OCI-LY7 (cell line): Measurements from ENCODE around the gene MYCT1.

Experiments
- EZH2phosphoT487 ChIP-seq: fragments of 200-600 bp; sonication (generic); IDR thresholded peaks from 2 replicates; pipeline ENCODE4 v1.6.1; 2018; ENCODE audit warnings: low read depth, borderline replicate concordance, mild to moderate bottlenecking, mixed run types, antibody characterized with exemption, low read length, moderate library complexity, mixed read lengths
- TF ChIP-seq, protein P1 (sequence below): fragments of 200-600 bp; sonication (generic); conservative IDR thresholded peaks from 2 replicates; pipeline ENCODE4 v1.5.1; 2014; ENCODE audit warnings: mild to moderate bottlenecking, antibody characterized with exemption, low read length, moderate library complexity, mixed read lengths

DNA sequence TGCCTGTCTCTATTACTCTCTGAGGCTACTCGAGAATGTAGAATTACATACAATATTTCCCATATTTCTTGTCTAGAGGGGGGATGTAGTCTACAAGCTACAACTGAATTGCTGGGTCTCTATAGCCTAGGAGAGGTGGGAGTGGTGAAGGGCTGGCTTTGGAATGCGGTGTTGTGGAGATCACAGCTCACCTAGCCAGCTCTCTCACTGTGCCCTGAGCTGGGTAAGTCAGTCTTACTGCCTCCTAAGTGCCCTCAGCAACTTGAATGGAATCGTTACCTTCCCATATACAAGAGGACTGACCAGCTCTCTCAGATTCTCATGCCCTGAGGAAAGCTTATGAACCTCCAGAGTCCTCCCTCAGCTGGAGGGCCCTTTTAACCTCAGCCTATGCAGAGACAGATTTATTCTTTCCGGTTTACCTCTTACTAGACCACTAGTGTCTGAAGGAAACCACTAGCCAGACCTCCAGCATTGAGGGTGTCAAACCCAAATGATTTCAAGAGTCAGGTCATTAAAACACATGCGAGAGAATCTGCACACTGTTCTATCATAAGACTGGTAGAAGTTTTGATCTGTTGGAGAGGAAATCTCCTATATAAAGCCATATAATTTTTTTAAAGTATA lies 73.5 kb downstream of the MYCT1 start:
- TF ChIP-seq, protein P1, sequence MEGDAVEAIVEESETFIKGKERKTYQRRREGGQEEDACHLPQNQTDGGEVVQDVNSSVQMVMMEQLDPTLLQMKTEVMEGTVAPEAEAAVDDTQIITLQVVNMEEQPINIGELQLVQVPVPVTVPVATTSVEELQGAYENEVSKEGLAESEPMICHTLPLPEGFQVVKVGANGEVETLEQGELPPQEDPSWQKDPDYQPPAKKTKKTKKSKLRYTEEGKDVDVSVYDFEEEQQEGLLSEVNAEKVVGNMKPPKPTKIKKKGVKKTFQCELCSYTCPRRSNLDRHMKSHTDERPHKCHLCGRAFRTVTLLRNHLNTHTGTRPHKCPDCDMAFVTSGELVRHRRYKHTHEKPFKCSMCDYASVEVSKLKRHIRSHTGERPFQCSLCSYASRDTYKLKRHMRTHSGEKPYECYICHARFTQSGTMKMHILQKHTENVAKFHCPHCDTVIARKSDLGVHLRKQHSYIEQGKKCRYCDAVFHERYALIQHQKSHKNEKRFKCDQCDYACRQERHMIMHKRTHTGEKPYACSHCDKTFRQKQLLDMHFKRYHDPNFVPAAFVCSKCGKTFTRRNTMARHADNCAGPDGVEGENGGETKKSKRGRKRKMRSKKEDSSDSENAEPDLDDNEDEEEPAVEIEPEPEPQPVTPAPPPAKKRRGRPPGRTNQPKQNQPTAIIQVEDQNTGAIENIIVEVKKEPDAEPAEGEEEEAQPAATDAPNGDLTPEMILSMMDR: no peak
- no peak for TF ChIP-seq EZH2phosphoT487
